Measurements from ENCODE around the gene MYO1A. TPM values are rescaled to one million over a fixed set of nuclear protein-coding genes. Genes with fewer than 3 reads are reported as not detected.
A peak's percentile ranks its signal among the peaks of the same experiment; 100 is the strongest.

Gene MYO1A
- total RNA-seq, 1 experiment from 2014 or later: 0.26 TPM

DNA sequence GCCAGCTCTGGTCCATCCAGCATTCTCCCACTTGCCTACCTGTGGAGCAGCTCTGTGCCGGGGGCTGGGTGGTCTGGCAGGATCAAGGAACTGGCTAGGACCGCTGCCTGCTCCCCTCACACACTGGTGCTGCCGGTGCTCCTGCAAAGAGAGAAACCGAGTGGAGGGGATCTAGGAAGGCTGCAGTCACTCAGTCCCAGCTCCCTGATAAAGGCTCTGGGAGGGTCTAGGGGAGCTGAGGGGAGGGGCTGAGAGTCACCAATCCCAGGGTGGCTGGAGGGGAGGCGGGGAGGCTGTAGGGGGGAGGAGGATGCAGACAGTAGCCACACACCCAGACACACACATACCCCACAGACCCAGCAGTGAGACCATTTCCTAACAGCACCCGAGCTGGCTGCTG, 33.6 kb downstream of the MYO1A start, which contains the start of gene TAC3:
TSS of gene TAC3 (minus strand) at position 182 of the 400 bp plus-strand sequence. CDS start 732 bp downstream, outside the sequence.
- no peak for TF ChIP-seq CTCF (conservative IDR thresholded peaks at IDR 0.05)
- Histone ChIP-seq H2BK120ac (ENCODE audit: low read depth, low read length, poor library complexity, severe bottlenecking) (no peak within 1 kb of the TSS), H2BK5ac (ENCODE audit: insufficient read length, low read length) (no peak within 1 kb of the TSS), H3K56ac (ENCODE audit: insufficient read length, low read depth, low read length) (no peak within 1 kb of the TSS), H3K23me2 (ENCODE audit: insufficient read length, low read depth, low read length, poor library complexity, severe bottlenecking) (no peaks in the 10 kb centered on the region), H3K9me3 (ENCODE audit: control insufficient read depth, low read depth, low read length) (no peaks in the 10 kb centered on the region), H3K14ac (ENCODE audit: insufficient read depth, low read length) (peak within 1 kb of the TSS; percentile 88; the same call in 1 of the 2 replicates), H2AFZ (ENCODE audit: low read length) (no peak within 1 kb of the TSS), H3K4me2 (ENCODE audit: insufficient read depth, insufficient read length, low read length) (peak within 1 kb of the TSS; percentile 10), H2BK20ac (ENCODE audit: low read depth, low read length, poor library complexity, severe bottlenecking) (no peak within 1 kb of the TSS), H3K4me1 (ENCODE audit: insufficient read depth, low read length) (peaks cover 4% of the 10 kb centered on the region; the same call in 1 of the 2 replicates), H4K8ac (replicated peaks; ENCODE audit: insufficient read length, low read depth, low read length) (no peak within 1 kb of the TSS), H3K18ac (ENCODE audit: insufficient read length, low read depth, low read length) (peak within 1 kb of the TSS; percentile 62), H4K20me1 (ENCODE audit: control insufficient read depth, insufficient read depth, insufficient read length) (no peaks in the 10 kb centered on the region), H3K79me2 (ENCODE audit: insufficient read depth, low read length) (no peaks in the 10 kb centered on the region), H4K5ac (ENCODE audit: insufficient read length, low read depth, low read length) (no peak within 1 kb of the TSS), H3K4ac (ENCODE audit: low read depth, low read length) (no peak within 1 kb of the TSS), H3K79me1 (ENCODE audit: insufficient read depth, low read depth, low read length, poor library complexity, severe bottlenecking) (no peaks in the 10 kb centered on the region), H2AK5ac (ENCODE audit: insufficient read length, low read length) (no peak within 1 kb of the TSS), H2BK15ac (ENCODE audit: low read depth, low read length) (no peak within 1 kb of the TSS), H2BK12ac (ENCODE audit: insufficient read length, low read depth, low read length) (peak within 1 kb of the TSS; percentile 17), H3K23ac (ENCODE audit: insufficient read length, low read depth, low read length) (no peak within 1 kb of the TSS), H3K27ac (ENCODE audit: insufficient read length, low read depth, low read length) (no peak within 1 kb of the TSS), H3T11ph (ENCODE audit: low read length) (no peak within 1 kb of the TSS), H3K9ac (ENCODE audit: extremely low read depth, insufficient read length, low read length) (no peak within 1 kb of the TSS), H4K91ac (ENCODE audit: insufficient read length, low read depth, low read length) (no peak within 1 kb of the TSS), H3K27me3 (ENCODE audit: insufficient read depth, low read length) (no peaks in the 10 kb centered on the region; the same call in 1 of the 2 replicates)
- peaks cover 6% of the 10 kb centered on the region for H3K27me3 Mint-ChIP-seq (ENCODE audit: low read depth)
- no CpG with 5 or more reads among the region's 6 CpGs for WGBS (ENCODE audit: extremely low coverage, insufficient read length, low lambda C conversion rate)
- H3K9me3 Mint-ChIP-seq: no peaks in the 10 kb centered on the region
- peak; percentile 85 for DNase-seq
- H3K4me1 Mint-ChIP-seq: peaks cover 24 to 59% of the 10 kb centered on the region in 2 experiments
- peaks cover 0 to 2% (median 0%) of the 10 kb centered on the region in 3 experiments; a peak in 2 of 7 replicates for H3K36me3 Mint-ChIP-seq (ENCODE audit: insufficient read depth in 1 of 3, low read depth in 3 of 3)
- H3K27ac Mint-ChIP-seq: peak within 1 kb of the TSS in 1 of 3 experiments; percentile 68; a peak in 1 of 7 replicates
- peak within 1 kb of the TSS; percentile 21 to 76; a peak in 4 of 5 replicates for H3K4me3 Mint-ChIP-seq

All from H9 (cell line).